Measurements from ENCODE around the gene ZNF101. TPM values are rescaled to one million over a fixed set of nuclear protein-coding genes. Genes with fewer than 3 reads are reported as not detected.

The ZNF101 gene
- polyA plus RNA-seq, 1 donor (not counting 4 experiments of a cell fraction or from before 2014, with no cell fraction given): 9.8 TPM

- TF ChIP-seq CTCF (optimal IDR thresholded peaks at IDR 0.05 in 1 of 3, IDR thresholded peaks at IDR 0.05 in 1 of 3, conservative IDR thresholded peaks at IDR 0.05 in 1 of 3; ENCODE audit: extremely low read depth in 1 of 3, insufficient read depth in 2 of 3, low read length in 3 of 3) (no peak), EZH2 (IDR thresholded peaks at IDR 0.05; ENCODE audit: low read length) (no peak)
- Histone ChIP-seq H4K20me1 (ENCODE audit: control insufficient read depth, extremely low read depth, insufficient read depth, low read length) (no peaks in the 10 kb centered on the region), H2AFZ (ENCODE audit: control insufficient read depth, low read length) (no peak overlapping the region), H3K9me3 (ENCODE audit: control insufficient read depth, low read depth, low read length) (no peaks in the 10 kb centered on the region), H3K4me2 (ENCODE audit: control insufficient read depth, extremely low read depth, insufficient read depth, low read depth, low read length) (no peak overlapping the region), H3K27me3 (ENCODE audit: control insufficient read depth, extremely low read depth, insufficient read depth, low read length) (no peaks in the 10 kb centered on the region), H3K4me1 (ENCODE audit: control insufficient read depth, extremely low read depth, insufficient read depth, low read length) (no peaks in the 10 kb centered on the region), H3K36me3 (ENCODE audit: control insufficient read depth in 2 of 2, extremely low read depth in 1 of 2, insufficient read depth in 2 of 2, low read length in 2 of 2) (peaks cover 18 to 34% of the 10 kb centered on the region in 2 experiments), H3K9ac (ENCODE audit: control insufficient read depth, extremely low read depth, insufficient read depth, low read length) (no peak overlapping the region), H3K4me3 (ENCODE audit: control insufficient read depth in 2 of 3, extremely low read depth in 1 of 3, insufficient read depth in 2 of 3, low read depth in 1 of 3, low read length in 3 of 3) (no peak overlapping the region), H3K9me1 (ENCODE audit: control insufficient read depth, extremely low read depth, insufficient read depth, low read length) (no peaks in the 10 kb centered on the region), H3K79me2 (ENCODE audit: control insufficient read depth, insufficient read depth, low read length) (no peaks in the 10 kb centered on the region), H3K27ac (ENCODE audit: control insufficient read depth, insufficient read depth, low read length) (no peak overlapping the region)
- dilution Hi-C loops (cut with MboI; ENCODE audit: extremely low pct_ligation_motif_present, low sequenced_read_pairs): no loop called here
- DNase-seq (ENCODE audit: low read depth, low spot score): no peak
- no peak for FAIRE-seq
Measured at GRCh38 chr19:19637186-19637522, 31.5 kb upstream of the ZNF101 start.

DNA sequence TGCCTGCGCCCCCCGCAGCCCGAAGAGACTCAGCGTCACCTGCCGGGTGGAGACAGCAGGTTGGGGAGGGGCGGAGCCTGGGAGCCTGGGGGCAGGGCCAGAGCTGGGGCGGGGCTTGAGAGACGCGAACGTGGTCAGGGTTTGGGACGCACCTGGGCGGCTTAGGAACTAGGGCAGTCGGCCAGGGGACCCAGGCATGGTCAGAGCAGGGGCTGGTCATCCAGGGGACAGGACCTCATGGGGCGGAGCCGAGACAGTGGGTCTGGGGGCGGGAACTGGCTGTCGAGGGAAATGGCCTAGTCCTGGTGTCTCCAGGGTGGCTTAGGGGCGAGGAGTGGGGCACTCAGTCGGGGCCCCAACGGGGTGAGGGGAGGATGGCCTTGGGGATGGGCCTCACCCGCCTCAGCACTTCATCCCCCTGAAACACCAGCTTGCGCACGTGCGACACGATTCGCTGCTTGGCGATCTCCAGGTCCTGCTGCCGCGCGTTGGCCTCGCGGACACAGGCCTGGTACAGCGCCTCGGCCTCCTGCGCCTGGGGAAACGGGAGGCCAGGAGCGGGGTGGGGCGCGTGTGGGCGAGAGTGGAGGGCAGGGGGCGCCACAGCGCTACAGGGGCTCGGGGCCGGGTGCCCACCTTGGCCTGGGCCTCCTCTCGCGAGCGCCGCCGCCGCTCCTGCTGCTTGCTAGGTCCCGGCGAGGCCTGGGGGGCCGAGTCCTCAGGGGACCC lies 31.0 kb upstream of the ZNF101 start:
- H4K20me1 ChIP-seq (ENCODE audit: control insufficient read depth, extremely low read depth, insufficient read depth, low read length): no peaks in the 10 kb centered on the region
- H3K4me1 ChIP-seq (ENCODE audit: control insufficient read depth, extremely low read depth, insufficient read depth, low read length): peaks cover 4% of the 10 kb centered on the region
- FAIRE-seq (no peak), DNase-seq (ENCODE audit: low read depth, low spot score) (no peak)
- no peak overlapping the region for H2AFZ ChIP-seq (ENCODE audit: control insufficient read depth, low read length)
- no peak overlapping the region for H3K27ac ChIP-seq (ENCODE audit: control insufficient read depth, insufficient read depth, low read length)
- H3K4me3 ChIP-seq (ENCODE audit: control insufficient read depth in 2 of 3, extremely low read depth in 1 of 3, insufficient read depth in 2 of 3, low read depth in 1 of 3, low read length in 3 of 3): no peak overlapping the region
- no peak overlapping the region for H3K4me2 ChIP-seq (ENCODE audit: control insufficient read depth, extremely low read depth, insufficient read depth, low read depth, low read length)
- no peak overlapping the region for H3K9ac ChIP-seq (ENCODE audit: control insufficient read depth, extremely low read depth, insufficient read depth, low read length)
- H3K36me3 ChIP-seq (ENCODE audit: control insufficient read depth in 2 of 2, extremely low read depth in 1 of 2, insufficient read depth in 2 of 2, low read length in 2 of 2): peaks cover 15 to 32% of the 10 kb centered on the region in 2 experiments
- no peaks in the 10 kb centered on the region for H3K9me1 ChIP-seq (ENCODE audit: control insufficient read depth, extremely low read depth, insufficient read depth, low read length)
- dilution Hi-C loops (cut with MboI; ENCODE audit: extremely low pct_ligation_motif_present, low sequenced_read_pairs): no loop called here
- no peaks in the 10 kb centered on the region for H3K27me3 ChIP-seq (ENCODE audit: control insufficient read depth, extremely low read depth, insufficient read depth, low read length)
- H3K79me2 ChIP-seq (ENCODE audit: control insufficient read depth, insufficient read depth, low read length): peaks cover under 1% of the 10 kb centered on the region
- TF ChIP-seq CTCF (optimal IDR thresholded peaks at IDR 0.05 in 1 of 3, IDR thresholded peaks at IDR 0.05 in 1 of 3, conservative IDR thresholded peaks at IDR 0.05 in 1 of 3; ENCODE audit: extremely low read depth in 1 of 3, insufficient read depth in 2 of 3, low read length in 3 of 3) (no peak), EZH2 (IDR thresholded peaks at IDR 0.05; ENCODE audit: low read length) (no peak)
- no peaks in the 10 kb centered on the region for H3K9me3 ChIP-seq (ENCODE audit: control insufficient read depth, low read depth, low read length)
